ENCODE data around the gene TBXAS1.

TBXAS1 gene

GRCh38 chr7:140019172-140019571 is 190.1 kb downstream of the TBXAS1 start:
- DNase-seq: no peak
- in situ Hi-C loops (cut with HindIII; ENCODE audit: low pct_ligation_motif_present, low pct_unique_long_range_greater_than_20kb, low sequenced_read_pairs): loop anchor here (25.0 kb wide), 2 partner anchors 407 to 532 kb away; partner anchors contain the start of gene KLRG2

- in situ Hi-C loops (cut with HindIII; ENCODE audit: low pct_ligation_motif_present, low pct_unique_long_range_greater_than_20kb, low sequenced_read_pairs): loop anchor here (25.0 kb wide), 2 partner anchors 407 to 532 kb away; partner anchors contain the start of gene KLRG2
- DNase-seq: no peak
Observed at GRCh38 chr7:140019606-140020005, 190.5 kb downstream of the TBXAS1 start.

DNA sequence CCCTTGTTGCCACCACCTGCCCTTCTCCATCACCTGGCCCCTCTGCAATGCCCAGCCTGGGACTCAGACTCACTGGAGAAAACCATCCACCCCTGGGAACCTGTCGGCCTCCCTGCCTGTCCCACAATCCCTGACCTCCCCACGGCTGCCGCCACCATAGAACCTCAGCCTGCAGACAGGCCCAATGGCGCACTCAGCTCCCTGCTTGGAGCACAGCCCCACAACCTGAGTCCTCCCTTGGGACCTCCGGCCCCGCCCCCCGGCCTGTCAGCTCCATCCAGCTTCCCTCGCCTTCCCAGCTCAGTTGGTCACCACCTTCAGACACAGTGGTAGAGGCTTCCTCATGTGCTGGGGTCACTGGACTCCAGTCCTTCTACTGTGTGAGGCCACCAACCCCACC is 192.5 kb downstream of the TBXAS1 start:
- no peak for DNase-seq
- in situ Hi-C loops (cut with HindIII; ENCODE audit: low pct_ligation_motif_present, low pct_unique_long_range_greater_than_20kb, low sequenced_read_pairs): loop anchor here (25.0 kb wide), 2 partner anchors 409 to 534 kb away; partner anchors contain the start of gene KLRG2

DNA sequence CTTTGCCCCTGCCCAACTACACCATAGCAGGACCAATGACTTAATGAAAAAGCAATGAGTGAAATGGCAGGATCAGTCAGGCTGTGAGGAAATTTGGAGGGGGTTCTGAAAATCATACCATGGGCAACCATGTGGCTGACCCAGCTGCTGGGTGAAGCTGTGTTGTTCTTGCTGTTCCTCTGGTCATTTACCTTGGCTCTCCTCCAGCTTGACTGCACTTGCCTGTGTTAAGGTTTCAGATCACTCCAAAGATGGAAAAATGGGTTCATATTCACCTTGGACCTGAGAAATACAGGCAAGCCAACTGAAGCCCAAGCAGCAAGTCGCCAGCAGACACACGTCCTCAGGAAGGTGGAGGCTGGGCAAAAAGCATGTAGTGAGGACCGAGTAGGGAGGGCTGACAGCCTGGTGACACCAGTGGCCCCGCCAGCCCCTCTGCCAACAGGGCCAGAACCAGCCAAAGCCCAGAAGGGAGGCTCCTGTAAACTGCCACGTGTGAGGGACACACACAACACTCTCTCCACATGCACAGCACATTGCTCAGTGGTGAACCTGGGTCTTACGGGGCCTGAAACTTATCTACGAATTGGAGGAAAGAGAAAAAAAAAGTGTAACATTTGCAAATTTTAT is 193.6 kb downstream of the TBXAS1 start:
- DNase-seq: no peak
- in situ Hi-C loops (cut with HindIII; ENCODE audit: low pct_ligation_motif_present, low pct_unique_long_range_greater_than_20kb, low sequenced_read_pairs): loop anchor here (25.0 kb wide), 2 partner anchors 410 to 535 kb away; partner anchors contain the start of gene KLRG2

- no peak for DNase-seq
- in situ Hi-C loops (cut with HindIII; ENCODE audit: low pct_ligation_motif_present, low pct_unique_long_range_greater_than_20kb, low sequenced_read_pairs): loop anchor here (25.0 kb wide), 2 partner anchors 411 to 536 kb away; partner anchors contain the start of gene KLRG2
Observed at GRCh38 chr7:140023728-140024127, 194.7 kb downstream of the TBXAS1 start.

- no peak for DNase-seq
- in situ Hi-C loops (cut with HindIII; ENCODE audit: low pct_ligation_motif_present, low pct_unique_long_range_greater_than_20kb, low sequenced_read_pairs): loop anchor here (25.0 kb wide), 2 partner anchors 412 to 537 kb away; partner anchors contain the start of gene KLRG2
Observed at GRCh38 chr7:140024585-140024984, 195.5 kb downstream of the TBXAS1 start.

DNA sequence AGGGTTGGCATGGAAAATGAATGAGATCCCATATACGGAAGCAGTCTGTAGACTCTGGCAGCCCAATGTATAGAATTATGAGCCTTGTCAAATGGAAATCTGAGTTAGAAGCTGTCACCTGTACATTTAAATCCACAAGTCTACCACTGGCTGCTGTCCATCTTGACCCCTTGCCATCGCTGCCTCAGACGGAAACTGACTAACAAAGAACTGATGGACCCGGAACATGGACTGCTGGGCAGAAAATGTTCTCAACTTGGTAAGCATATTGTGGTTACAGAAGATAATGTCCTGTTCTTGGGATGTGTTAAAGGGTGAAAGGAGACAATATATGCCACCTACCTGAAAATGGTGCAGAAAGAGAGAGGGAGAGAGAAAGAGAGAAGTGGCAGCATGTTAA is 196.2 kb downstream of the TBXAS1 start:
- no peak for DNase-seq
- in situ Hi-C loops (cut with HindIII; ENCODE audit: low pct_ligation_motif_present, low pct_unique_long_range_greater_than_20kb, low sequenced_read_pairs): no loop called here

DNA sequence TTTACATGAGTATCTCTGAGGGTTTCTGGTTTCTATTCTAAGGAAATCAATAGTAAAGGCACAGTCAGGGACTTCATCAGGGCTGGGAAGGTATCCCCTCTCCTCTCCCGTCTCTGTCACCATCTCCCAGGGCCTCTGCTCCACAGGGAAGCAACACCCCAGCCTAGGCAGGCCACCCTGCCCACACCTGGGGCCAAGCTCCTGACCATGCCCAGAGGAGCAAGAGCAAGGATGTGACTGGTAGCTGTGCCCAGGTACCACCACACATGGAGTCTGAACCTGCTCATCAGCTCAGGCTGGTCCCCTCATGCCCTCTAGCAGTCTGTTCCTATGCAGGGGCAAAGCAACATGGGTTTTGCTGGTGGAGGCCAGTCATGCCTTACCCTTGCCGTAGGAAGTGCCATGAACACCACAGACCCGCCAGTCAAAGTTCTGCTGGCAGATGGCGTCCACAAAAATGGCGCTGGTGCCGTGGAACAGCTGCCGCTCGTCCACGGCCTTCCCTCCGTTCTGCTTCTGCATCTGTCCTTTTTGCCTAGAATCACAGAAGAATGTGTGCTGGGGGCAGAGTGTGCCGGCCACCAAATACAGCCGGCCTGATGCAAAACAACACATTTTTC is 196.9 kb downstream of the TBXAS1 start:
- no peak for DNase-seq
- in situ Hi-C loops (cut with HindIII; ENCODE audit: low pct_ligation_motif_present, low pct_unique_long_range_greater_than_20kb, low sequenced_read_pairs): no loop called here

DNA sequence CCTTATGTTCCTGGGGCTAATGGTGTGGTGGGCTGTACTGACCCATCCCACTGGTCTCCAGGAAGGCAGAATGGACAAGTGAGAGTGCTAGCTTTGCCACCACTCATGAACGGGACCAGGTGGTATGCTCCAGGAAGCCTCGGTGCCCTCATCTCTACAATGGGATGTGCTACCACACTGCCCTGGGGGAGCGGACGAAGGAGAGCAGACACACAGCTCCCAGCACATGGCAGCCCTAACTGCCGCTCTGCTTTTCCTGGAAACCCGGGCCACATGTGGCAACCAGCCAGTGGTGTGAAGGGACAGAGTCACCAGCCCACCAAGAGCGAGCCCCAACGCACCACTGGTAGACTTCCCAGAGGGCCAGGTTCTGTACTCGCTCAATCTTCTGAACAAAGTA is 197.9 kb downstream of the TBXAS1 start:
- in situ Hi-C loops (cut with HindIII; ENCODE audit: low pct_ligation_motif_present, low pct_unique_long_range_greater_than_20kb, low sequenced_read_pairs): no loop called here
- no peak for DNase-seq

- DNase-seq: no peak
- in situ Hi-C loops (cut with HindIII; ENCODE audit: low pct_ligation_motif_present, low pct_unique_long_range_greater_than_20kb, low sequenced_read_pairs): no loop called here
Observed at GRCh38 chr7:140027858-140028257, 198.8 kb downstream of the TBXAS1 start.

- in situ Hi-C loops (cut with HindIII; ENCODE audit: low pct_ligation_motif_present, low pct_unique_long_range_greater_than_20kb, low sequenced_read_pairs): no loop called here
- no peak for DNase-seq
Observed at GRCh38 chr7:140028311-140028710, 199.2 kb downstream of the TBXAS1 start.

GRCh38 chr7:140029072-140029471 is 200.0 kb downstream of the TBXAS1 start:
- in situ Hi-C loops (cut with HindIII; ENCODE audit: low pct_ligation_motif_present, low pct_unique_long_range_greater_than_20kb, low sequenced_read_pairs): no loop called here
- no peak for DNase-seq

DNA sequence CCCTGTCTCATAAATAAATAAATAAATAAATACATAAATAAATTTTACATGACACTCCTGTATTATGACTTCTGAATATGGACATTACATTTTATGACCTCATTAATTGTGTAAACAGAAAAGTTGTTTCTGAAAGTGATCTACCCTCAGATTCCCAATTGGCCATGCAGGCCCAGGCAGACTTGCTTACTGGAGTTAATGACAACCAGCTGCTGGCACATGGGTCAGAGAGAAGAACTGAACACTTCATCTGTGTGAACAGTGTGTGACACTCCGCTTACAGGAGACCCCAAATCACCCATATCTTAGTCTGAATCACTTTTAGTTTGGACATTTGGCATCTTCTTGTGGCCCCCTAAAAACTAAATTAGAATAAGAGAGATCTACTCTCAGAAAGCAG is 202.3 kb downstream of the TBXAS1 start:
- no peak for DNase-seq
- in situ Hi-C loops (cut with HindIII; ENCODE audit: low pct_ligation_motif_present, low pct_unique_long_range_greater_than_20kb, low sequenced_read_pairs): no loop called here

DNA sequence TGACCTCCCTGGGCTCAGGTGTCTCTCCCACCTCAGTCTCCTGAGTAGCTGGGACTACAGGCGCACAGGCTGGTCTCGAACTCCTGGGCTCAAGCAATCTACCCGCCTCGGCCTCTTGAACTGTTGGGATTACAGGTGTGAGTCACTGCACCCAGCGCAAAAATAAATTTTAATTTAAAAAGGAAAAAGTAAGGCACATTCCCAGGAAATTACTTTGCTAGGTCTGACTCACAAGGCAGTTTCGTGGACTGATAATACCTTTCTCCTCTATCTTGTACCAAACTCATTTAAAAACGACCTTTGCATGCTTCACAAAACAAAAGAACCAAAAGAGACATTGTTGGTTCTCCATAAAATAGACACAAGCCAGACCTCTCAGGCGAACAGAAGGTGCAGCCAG is 204.0 kb downstream of the TBXAS1 start:
- in situ Hi-C loops (cut with HindIII; ENCODE audit: low pct_ligation_motif_present, low pct_unique_long_range_greater_than_20kb, low sequenced_read_pairs): no loop called here
- DNase-seq: no peak

- in situ Hi-C loops (cut with HindIII; ENCODE audit: low pct_ligation_motif_present, low pct_unique_long_range_greater_than_20kb, low sequenced_read_pairs): no loop called here
- no peak for DNase-seq
Observed at GRCh38 chr7:140033779-140034363, 204.8 kb downstream of the TBXAS1 start.

- DNase-seq: no peak
- in situ Hi-C loops (cut with HindIII; ENCODE audit: low pct_ligation_motif_present, low pct_unique_long_range_greater_than_20kb, low sequenced_read_pairs): no loop called here
Observed at GRCh38 chr7:140034421-140034820, 205.4 kb downstream of the TBXAS1 start.

DNA sequence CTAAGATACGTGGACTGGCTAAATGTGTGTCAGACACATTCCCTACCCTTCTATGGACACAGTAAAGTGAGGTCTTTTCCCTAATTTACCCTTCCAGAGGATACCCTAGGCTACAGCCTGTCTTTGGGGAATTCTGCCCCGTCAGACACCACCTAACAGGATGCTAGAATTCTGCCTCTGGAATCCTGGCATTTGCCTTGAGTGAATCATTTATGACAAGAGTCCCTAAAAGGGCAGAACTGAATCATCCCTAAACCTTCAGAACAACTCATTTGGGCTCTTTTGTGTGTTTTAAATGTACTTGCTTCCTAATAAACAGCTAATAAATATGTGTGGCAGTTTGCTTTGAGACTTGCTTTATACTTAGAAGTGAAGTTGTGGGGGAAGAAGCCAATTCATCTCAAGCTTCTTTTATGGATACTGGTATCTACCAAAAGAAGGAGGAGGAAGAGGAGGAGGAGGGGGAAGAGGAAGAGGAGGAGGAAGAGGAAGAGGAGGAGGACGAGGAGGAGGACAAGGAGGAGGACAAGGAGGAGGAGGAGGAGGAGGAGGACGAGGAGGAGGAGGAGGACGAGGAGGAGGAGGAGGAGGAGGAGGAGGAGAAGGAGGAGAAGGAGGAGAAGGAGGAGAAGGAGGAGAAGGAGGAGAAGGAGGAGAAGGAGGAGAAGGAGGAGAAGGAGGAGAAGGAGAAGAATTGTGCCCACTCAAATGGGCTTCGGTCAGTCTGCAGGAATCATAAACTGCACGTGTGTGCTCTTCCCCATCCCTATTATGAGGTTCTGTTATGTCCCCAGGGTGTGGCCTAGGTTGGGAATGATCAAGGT is 206.5 kb downstream of the TBXAS1 start:
- DNase-seq: peak; percentile 60
- in situ Hi-C loops (cut with HindIII; ENCODE audit: low pct_ligation_motif_present, low pct_unique_long_range_greater_than_20kb, low sequenced_read_pairs): no loop called here

- no peak for DNase-seq
- in situ Hi-C loops (cut with HindIII; ENCODE audit: low pct_ligation_motif_present, low pct_unique_long_range_greater_than_20kb, low sequenced_read_pairs): no loop called here
Observed at GRCh38 chr7:140036224-140036962, 207.3 kb downstream of the TBXAS1 start.

Measured in ACHN (cell line).